ENCODE data around the gene SSH2.
"Not testable (repeated sequence)": the region's sequence is repeated elsewhere in the genome, so short reads cannot be mapped to it uniquely, and the experiment has no call there.

SSH2 gene

DNA sequence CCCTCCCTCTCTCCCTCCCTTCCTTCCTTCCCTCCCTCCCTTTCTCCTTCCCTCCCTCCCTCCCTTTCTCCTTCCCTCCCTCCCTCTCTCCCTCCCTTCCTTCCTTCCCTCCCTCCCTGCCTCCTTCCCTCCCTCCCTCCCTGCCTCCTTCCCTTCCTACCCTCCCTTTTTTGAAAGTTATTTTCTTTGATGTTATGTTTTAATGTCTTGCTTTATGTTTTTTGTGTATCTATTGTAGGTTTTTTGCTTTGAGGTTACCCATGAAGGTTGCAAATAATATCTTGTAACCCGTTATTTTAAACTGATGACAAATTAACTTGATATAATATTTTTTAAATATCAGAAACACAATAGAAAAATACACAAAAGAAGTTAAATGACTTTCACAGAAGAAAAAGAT is 96.2 kb downstream of the SSH2 start:
- no peak for DNase-seq

DNA sequence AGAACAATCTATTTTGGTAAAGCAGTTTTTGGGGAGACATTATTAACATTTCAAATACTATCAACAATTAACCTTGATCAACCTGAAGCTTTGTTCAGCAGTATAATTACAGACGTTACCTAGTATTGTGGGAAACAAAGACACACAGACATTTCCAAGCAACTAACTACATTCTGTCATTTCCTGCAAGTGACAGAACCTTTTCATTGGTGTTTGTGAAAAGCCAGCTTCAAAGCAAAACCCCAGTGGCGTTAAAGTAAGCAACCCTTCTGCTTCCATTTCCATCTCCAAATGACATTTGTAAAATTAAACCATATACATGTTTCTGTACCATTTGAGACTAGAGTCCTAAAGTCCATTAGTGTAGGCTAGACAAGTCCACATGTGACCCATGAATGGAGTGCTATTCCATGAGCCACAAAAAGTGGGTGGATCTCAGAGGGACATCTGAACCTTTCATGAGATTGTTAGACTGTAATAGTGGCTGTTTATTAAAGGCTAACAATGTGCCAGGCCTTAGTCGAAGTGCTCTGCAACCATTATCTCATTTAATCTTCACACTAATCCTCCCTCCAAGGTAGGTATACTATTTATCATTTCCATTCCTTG is 101.2 kb downstream of the SSH2 start:
- DNase-seq = no peak

DNA sequence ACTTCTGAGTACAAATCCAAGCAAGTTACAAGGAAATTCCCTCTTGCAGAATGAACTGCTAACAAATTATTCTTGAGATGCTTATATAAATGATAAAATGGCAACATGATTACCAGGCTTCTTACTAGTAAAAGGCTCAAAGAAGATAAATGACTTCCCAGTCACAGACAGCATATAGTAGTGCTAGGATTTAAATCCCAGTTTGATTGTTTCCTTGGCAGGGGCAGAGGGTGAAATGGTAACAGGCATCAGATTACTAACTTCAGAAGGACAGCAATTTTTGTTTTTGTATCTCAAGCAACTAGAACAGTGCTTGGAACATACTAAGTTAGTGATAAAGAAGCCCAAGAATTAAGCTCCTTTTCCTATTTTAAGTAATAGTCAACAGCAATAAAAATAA is 102.8 kb downstream of the SSH2 start:
- DNase-seq = no peak

DNA sequence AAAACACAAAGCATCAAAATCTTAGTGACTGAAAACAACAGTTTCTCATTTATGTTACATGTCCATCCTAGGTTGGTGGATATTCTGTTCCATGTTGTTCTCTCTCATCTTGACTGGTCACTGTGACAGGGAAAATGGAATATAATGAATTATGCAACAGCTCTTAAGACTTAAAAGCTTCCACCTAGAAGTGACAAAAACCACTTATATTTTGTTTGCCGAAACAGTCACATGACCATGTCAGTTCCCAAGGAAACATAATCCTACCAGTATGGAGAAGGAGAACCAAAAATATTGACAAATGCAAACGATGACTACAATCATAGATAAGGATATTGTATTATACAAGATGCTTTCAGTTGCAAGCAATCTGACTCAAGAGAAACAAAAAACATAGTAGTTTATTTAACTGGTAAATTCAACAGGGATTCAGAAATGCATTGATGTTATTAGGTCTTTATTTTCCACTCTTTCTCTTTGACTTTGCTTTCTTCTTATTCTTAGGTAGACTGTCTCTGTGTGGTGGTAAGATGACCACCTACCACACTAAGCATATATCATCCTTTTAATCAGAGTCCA is 103.8 kb downstream of the SSH2 start:
- no peak for DNase-seq

DNA sequence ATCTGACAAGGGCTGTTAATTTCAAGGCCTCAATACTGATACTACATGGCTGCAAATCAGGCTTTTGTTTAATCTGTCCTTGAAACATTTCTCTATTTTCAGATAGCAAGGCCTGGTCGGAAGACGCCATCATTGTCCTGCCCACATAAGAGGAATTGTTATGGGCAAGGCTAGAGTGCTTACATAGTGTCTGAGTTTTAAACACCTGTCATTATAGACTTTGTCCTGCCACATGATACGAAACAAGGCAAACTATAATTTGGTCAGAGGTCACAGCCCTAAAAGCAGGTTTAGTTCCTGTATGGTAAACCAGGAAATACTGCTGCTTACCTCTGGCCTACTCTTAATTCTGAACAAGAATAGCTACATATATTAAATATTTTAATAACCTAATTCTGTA is 104.4 kb downstream of the SSH2 start:
- DNase-seq = no peak

DNA sequence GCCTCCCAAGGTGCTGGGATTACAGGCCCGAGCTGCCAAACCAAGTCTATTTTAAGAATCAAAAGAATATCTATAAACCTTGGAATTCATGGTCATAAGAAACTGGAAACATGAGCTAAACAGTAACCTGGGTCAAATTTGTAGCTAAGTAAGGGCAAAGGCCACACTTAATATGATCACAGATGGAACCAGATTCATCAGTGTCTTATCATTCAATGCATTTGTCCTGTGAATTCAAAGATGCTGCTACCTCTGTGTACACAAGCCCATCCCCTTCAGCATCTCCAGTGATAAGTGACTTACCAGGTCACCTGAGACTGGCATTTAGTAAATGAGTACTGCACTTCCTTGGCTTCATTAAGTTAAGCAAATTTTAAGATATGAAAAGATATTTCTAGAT is 108.1 kb downstream of the SSH2 start:
- no peak for DNase-seq

DNA sequence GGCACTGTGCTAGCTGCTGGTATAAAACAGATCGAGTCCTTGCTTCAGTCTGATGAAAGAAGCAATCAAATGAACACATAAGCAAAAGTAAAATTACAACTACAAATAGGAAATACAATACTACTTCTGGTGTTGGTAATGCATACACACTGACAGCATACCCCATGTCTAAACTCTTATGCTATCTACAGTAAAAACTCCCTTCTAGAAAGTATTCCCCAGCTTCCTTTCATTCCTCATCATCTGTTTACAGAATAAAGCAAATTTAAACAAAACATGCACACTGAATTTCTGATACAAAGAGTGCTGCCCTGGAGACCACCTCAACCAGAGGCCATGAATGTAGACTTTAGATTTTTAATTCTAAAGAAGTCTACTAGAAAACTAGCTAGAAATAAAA is 109.6 kb downstream of the SSH2 start:
- no peak for DNase-seq

DNA sequence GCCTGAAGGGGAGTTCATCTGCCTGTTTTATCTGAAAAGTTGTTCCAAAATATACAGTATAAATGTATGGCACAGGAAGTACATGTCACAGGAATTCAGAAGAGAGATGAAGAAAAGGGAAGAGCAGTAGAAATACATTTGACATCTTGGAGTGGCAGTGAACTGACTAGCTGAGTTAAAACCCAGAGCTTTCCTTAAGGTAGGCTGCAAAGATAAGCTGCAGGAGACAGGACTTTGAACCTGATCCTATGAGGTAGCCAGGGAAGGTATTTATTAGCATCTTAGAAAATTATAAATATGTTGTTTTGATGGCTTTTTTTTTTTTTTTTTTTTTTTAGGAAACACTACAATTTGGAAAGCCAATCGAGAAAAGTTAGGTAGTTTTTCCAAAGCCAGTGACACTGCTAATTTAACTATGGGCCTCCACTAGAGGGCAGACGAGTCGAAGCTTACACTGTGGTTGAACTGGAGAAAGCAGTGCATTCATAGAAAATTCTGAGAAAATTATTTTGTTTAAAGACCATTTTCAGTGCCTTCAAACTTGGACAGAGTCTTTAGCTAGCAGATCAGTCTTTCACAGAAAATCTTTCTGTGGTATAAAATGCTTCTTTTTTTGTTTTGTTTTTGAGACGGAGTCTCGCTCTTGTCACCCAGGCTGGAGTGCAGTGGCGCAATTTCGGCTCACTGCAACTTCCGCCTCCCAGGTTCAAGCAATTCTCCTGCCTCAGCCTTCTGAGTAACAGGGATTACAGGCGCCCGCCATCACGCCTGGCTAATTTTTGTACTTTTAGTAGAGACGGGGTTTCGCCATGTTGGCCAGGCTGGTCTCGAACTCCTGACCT is 122.3 kb downstream of the SSH2 start:
- DNase-seq = peak; percentile 33

DNA sequence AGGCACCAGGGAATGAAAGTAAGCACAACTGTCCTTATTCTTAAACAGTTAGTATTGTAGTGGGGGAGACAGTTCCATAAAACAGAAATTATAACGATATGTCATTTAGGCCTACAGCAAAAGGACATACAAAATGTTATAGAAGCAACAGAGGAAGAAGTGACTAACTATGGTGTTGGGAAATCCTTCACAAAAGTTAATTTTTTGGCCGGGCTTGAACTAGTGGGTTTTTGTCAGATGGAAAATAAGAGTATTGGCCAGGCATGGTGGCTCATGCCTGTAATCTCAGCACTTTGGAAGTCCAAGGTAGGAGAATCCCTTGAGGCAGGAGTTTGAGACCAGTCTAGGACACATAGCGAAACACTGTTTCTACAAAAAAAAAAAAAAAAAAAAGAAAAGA is 127.8 kb downstream of the SSH2 start:
- DNase-seq = no peak

DNA sequence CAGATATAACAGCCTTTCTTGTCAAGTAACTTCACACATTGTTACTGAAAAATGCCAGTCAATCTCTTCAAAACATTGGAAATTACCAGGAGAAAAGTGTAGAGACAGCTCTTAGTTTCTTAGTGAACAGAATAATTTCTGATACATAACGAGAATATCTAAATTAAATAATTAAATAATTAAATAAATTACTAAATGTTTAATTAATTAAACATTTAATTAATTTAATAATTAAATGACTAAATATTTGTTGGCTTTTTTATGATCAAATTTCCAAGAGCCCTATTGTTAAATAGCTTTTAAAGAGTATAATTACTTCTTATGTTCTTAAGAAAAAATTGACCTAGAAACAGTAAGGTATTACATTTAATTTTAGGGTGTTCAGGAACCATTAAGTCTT is 129.6 kb downstream of the SSH2 start:
- DNase-seq = no peak

DNA sequence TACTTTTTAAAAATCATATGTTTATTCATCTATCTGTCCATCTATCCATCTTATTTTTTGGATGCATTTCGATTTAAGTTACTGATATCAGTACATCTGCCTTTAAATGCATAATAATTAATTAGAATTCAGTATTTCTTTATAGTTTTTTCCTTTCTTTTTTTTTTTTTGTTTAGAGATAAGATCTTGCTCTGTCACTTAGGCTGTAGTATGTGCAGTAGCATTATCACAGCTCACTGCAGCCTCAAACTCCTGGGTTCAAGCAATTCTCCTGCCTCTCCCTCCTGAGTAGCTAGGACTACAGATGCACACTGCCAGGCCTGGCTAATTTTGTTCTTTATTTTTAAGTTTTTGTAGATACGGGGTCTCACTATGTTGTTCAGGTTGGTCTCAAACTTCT is 133.4 kb downstream of the SSH2 start:
- no peak for DNase-seq

DNA sequence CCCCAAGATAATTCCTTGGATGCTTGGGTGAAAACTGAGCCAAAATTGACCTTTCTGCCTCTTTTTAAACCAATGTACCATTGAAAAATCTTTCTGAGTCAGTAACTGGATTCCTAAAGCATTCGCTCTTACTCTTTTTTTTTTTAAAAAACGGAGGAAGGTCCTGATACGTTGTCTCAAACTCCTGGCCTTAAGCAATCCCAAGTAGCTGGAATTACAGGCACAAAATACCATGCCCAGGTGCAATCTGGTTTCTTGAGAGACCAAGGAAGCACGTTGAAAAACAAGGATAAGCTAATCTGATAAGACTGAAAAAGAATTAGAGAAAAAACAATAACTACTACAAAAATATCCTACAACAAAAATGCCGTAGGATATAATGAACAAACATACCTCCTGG is 136.5 kb downstream of the SSH2 start:
- DNase-seq = no peak

DNA sequence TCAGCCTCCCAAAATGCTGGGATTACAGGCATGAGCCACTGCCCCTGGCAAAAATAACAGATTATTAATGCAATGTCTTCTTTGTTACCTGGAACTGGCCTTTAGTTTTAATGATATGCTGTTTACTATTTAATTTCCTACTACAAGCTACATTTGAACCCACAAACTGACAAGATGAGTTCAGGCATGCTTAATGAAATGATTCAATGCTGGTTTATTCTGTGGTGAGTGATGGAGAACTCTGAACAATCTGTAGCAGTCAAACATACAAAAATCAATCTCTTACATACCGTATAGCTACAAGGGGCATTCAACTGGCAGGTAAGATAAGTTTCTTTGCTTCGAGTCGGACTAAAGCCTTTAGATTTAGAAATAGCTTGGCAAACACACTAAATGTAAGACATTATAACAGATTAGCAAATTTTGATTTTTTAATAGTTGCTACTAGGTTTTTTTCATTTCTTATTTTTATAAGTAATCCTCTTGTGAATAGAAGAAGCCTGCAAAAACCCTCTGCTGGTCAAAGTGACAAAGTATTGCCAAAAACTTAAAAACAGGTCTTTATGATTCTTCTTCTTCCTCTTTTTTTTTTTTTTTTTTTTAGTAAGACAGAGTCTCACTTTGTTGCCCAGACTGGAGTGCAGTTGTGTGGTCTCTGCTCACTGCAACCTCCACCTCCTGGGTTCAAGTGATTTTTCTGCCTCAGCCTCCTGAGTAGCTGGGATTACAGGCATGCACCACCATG is 138.5 kb downstream of the SSH2 start:
- DNase-seq = no peak

DNA sequence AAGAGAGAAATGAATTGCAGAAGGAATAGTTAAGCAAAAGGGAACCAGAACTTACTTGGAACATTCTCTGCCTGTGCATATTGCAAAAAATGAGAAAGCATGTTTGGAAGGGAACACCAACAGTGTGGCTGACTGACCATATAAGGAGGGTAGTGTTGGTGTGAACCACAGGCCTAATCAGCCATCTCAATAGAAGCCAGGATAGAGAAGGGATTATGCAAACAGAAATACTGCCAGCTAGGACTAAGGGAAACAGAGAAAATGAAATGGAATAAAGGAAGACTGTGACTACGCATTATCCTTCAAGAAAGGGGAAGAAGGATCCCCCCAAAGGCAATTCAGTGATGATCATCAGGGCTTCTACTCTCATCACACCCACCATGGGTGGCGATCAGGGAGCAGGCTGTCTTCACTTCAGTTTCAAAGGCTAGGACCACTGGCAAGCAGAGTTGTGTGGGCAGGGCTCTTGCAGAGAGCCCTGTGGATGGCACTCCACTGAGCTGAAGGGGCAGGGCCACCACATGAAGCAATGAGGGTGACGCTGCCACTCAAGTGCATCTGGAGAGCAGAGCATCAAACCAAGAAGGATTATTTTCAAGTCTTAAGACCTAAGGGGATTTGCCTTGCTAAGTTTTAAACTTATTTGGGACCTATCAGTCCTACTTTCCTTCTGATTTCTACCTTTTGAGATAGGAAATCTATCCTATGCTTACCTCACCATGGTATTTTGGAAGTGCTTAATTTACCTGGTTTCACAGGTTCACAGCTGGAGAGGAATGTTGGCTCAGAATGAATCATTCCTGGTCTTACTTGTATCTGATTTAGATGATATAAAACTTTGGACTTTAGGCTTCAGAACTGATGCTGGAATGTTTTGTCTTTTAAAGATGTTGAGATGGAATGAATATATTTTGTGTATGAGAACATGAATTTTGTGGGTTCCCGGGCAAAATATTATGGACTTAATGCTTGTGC is 140.5 kb downstream of the SSH2 start:
- DNase-seq = no peak

DNA sequence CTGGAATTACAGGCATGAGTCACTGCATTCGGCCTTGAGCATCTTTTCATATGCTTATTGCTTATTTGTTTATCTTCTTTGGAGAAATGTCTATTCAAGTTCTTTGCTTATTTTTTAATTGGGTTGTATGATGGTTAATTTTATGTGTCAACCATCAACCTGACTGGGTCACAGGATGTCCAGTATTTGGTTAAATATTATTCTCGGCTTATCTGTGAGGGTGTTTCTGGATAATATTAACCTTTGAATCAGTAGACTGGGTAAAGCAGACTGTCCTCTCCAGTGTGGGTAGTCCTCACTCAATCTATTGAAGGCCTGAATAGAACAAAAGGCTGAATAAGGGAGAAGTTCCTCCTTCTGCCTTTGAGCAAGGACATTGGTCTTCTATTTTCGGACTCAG is 142.0 kb downstream of the SSH2 start:
- no peak for DNase-seq

DNA sequence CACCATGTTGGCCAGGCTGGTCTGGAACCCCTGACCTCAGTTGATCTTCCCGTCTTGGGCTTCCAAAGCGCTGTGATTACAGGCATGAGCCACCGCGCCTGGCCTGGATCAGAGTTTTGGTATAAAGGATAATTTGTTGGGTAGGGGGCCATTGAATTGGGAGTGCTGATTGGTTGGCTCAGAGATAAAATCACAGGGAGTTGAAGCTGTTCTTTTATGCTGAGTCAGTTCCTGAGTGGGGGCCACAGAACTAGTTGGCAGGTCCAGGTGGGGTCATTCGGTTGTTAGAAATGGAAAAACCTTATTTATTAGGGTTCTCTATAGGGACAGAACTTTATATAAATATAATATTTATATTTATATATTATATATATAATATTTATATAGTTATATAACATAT is 147.1 kb downstream of the SSH2 start:
- no peak for DNase-seq

DNA sequence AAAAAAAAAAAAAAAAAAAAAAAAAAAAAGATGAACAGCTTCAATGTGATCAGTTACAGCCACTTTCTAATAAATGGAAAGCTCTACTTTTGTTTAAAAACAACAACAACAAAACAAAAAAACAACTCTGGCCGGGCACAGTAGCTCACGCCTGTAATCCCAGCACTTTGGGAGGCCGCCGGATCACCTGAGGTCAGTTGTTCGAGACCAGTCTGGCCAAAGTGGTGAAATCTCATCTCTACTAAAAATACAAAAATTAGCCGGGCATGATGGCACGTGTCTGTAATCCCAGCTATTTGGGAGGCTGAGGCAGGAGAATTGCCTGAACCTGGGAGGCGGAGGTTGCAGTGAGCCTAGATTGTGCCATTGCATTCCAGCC is 150.2 kb downstream of the SSH2 start:
- DNase-seq = not testable (repeated sequence)

DNA sequence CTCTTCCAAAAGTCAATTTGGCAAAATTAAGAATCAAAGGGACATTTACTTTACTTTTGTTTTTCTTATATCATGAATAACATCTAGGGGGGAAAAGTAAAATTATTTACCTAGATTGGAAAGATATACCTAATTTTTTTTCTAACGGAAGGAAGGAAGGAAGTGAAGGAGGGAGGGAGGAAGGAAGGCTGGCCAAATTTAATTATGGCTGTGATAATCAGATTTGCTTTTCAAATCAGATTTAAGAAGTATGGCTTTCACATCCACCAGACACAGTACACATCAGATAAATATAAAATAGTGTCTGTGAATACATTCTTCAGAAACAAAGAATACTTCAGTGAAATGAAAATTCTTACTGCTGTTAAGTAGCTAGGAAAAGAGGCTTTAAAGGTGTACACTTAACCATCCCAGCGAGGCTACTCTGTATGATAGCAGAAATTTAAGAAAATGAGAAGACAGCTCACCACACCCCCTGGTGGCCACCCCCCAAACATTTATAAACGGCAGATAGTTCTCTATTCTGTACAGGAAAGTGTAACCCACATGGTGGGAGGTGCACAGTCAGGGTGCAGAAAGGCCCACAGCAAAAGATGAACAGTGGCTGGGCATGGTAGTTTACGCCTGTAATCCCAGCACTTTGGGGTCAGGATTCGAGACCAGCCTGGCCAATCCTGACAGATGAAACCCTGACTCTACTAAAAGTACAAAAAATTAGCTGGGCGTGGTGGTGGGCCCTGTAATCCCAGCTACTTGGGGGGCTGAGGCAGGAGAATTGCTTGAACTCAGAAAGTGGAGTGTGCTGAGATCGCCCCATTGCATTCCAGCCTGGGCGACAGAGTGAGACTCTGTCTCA is 150.8 kb downstream of the SSH2 start:
- peak; percentile 30 for DNase-seq

DNA sequence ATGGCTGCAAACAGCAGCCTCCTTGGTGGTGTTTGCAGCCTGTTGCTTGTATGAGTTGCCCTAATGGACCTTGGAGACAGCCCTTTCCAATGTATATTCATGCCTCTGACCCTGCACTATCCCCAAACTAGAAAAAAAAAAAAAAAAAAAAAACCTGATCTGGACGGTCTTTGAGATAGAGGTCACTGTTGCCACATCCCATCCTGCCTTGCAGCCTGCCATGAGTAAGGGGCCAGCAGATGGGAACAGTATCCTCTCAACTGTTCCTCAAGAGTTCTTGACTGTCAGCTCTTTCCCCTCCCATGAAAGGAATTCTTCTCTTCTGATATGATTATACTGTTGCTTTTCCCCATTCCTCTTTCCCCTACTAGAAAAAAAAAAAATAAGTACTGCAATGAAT is 152.4 kb downstream of the SSH2 start:
- DNase-seq = no peak

DNA sequence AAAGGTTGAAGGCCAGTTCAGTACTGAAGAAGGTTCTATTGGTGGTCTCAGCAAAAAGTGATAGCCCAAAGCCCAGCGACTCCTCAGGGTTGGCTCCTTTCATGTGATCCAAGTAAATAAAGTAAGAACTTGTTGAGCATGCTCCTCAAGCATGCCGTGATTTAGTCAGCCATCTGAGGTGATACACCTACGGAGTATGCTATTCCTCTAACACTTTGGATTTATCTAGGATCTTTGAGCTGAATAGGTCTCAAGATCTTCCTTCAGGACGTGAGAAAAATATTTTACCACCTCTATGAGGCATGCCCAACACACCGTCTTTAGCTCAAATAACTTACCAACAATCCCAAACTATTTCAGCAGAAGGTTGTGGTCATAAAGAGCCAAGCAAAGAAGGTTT is 154.0 kb downstream of the SSH2 start:
- no peak for DNase-seq

DNA sequence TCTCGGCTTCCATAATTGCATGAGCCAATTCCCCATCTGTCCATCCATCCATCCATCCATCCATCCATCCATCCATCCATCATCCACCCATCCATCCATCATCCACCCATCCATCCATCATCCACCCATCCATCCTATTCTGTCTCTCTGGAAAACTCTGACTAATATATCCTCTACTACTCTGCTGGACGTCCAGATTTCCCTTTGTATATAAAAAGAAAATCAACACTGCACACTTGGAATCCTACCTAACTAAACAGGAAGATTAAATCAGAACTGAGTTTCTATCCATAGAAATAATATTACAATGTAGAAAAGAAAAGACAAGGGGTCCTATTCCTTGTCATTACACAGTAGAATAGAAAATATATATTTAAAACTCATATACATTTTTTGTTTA is 157.0 kb downstream of the SSH2 start:
- DNase-seq = no peak

DNA sequence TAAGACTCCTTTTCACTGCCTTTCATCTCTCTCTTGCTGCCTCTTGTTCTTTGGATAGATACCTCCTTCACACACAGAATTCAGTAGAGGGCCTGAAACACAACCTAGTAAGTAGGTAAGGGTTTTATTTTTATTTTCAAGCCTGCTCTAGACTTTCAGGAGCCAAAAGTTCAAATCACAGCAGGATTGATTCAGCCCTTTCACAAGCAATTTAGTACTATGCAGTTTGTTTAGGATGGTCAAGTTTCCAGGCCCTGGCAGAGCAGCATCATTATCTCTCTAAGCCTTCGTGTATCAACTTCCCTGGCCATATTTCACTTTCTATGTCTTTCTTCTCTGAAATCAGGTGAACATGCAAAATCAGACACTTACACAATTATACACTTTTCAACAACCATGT is 158.5 kb downstream of the SSH2 start:
- DNase-seq = no peak
